Progenitor cell of endocrine pancreas (in vitro differentiated cells): ENCODE results near the gene HEBP2. TPM values are rescaled to one million over a fixed set of nuclear protein-coding genes. Genes with fewer than 3 reads are reported as not detected.
A peak's percentile ranks its signal among the peaks of the same experiment; 100 is the strongest.

Experiments
- DNase-seq: peaks from one replicate; pipeline ENCODE4 v3.0.0; 2021; ENCODE audit warnings: low spot score; ENCODE audit not compliant: unreplicated experiment
- H3K27ac Mint-ChIP-seq: 2 replicates; pipeline ENCODE4 v1.8.0; 2021; ENCODE audit warnings: mild to moderate bottlenecking, moderate library complexity, mixed read lengths
- H3K27me3 Mint-ChIP-seq: 2 replicates; pipeline ENCODE4 v1.8.0; 2021; ENCODE audit warnings: mixed read lengths
- H3K36me3 Mint-ChIP-seq: 2 replicates; pipeline ENCODE4 v1.8.0; 2022; ENCODE audit warnings: mixed read lengths; ENCODE audit not compliant: insufficient read depth
- H3K4me1 Mint-ChIP-seq: 2 replicates; pipeline ENCODE4 v1.8.0; 2021; ENCODE audit warnings: low read depth, mixed read lengths
- H3K4me3 Mint-ChIP-seq: 2 replicates; pipeline ENCODE4 v1.8.0; 2021; ENCODE audit warnings: low read depth, mild to moderate bottlenecking, moderate library complexity, mixed read lengths
- H3K9me3 Mint-ChIP-seq: 2 replicates; pipeline ENCODE4 v1.8.0; 2021; ENCODE audit warnings: low read depth, mixed read lengths
- total RNA-seq: library from RNA; stranded (reverse); gene quantifications from 2 replicates; pipeline ENCODE4 v1.2.1, GENCODE V29; 2021
- TF ChIP-seq, protein P1 (sequence below): fragments of 200-600 bp; sonication (generic); IDR thresholded peaks from one replicate; pipeline ENCODE4 v1.5.0; 2021; ENCODE audit warnings: antibody characterized with exemption, mild to moderate bottlenecking; ENCODE audit not compliant: unreplicated experiment

The HEBP2 gene
- total RNA-seq, 1 donor from 2014 or later = 67.7 TPM

DNA sequence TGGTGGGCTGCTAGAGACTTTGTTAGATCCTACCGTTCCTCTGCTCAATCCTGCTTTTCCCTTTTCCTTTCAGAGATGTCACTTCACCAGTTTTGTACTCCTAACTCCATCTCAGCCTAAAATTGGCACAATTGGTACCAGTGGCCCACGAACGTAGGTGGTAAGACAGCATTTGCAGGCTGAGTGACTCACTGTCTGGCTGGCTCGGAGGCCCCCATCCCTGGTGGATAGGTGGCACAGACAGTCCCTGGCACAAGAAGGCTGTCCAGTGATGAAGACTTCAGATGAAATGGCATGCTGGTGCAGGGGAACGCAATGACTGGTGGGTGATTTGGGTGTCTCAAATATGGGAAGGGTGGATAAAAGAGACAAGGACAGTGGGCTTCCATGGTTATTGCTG is 11.1 kb downstream of the HEBP2 start:
- Mint-ChIP-seq H3K27ac (no peak overlapping the region), H3K36me3 (peaks cover 42% of the 10 kb centered on the region), H3K27me3 (no peaks in the 10 kb centered on the region), H3K4me3 (no peak overlapping the region), H3K9me3 (no peaks in the 10 kb centered on the region), H3K4me1 (no peaks in the 10 kb centered on the region)
- TF ChIP-seq, protein P1, sequence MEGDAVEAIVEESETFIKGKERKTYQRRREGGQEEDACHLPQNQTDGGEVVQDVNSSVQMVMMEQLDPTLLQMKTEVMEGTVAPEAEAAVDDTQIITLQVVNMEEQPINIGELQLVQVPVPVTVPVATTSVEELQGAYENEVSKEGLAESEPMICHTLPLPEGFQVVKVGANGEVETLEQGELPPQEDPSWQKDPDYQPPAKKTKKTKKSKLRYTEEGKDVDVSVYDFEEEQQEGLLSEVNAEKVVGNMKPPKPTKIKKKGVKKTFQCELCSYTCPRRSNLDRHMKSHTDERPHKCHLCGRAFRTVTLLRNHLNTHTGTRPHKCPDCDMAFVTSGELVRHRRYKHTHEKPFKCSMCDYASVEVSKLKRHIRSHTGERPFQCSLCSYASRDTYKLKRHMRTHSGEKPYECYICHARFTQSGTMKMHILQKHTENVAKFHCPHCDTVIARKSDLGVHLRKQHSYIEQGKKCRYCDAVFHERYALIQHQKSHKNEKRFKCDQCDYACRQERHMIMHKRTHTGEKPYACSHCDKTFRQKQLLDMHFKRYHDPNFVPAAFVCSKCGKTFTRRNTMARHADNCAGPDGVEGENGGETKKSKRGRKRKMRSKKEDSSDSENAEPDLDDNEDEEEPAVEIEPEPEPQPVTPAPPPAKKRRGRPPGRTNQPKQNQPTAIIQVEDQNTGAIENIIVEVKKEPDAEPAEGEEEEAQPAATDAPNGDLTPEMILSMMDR = no peak
- no peak for DNase-seq

DNA sequence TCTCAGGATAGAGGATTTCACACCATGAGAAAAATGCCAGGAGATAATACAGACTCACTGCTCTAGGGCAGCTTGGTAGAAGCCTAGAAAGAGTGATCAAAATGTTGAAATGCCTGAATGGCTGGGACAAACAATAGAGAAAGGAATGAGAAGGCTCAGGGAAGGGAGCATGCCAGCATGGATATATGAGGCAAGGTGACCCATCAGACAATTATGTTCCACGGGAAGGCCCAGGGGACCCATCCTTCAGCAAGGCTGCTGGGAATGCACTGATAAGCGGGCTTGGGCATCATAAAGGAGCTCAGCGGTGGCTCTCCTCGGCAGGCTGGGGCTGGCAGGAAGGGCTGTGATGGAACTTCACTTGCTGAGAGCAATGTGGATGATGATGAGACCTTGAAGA is 12.2 kb downstream of the HEBP2 start:
- H3K27me3 Mint-ChIP-seq = no peaks in the 10 kb centered on the region
- H3K27ac Mint-ChIP-seq = no peak overlapping the region
- TF ChIP-seq, protein P1 = no peak
- H3K4me1 Mint-ChIP-seq = no peaks in the 10 kb centered on the region
- no peaks in the 10 kb centered on the region for H3K9me3 Mint-ChIP-seq
- no peak for DNase-seq
- H3K36me3 Mint-ChIP-seq = peaks cover 42% of the 10 kb centered on the region
- H3K4me3 Mint-ChIP-seq = no peak overlapping the region

DNA sequence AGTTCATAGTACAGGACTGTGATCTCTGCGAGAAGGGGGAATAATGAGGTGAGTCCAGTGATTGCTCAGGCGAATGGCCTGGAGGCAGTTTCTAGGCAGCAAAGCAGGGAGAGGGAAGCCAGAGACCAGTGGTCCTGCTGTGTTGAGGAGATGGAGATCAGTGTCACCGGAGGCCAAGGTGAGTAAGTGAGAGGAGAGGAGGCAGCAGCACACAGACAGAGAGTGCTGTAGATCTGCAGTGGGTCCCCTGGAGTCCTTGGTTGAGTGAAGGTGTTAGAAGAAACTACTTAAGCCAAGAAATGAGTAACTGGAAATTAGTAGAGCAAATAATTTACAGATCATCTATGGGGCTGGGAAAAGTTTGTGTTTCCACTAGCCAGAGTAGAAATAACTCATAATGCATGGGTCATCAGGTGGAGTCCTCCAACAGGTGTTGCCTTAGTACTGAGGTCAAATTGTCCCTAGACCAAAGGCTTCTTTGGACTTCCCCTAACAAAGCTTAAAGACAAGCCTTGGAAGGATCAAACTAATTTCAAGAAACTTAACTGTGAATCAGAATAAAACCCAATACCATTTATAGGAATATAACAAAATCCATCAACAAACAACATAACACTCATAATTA is 13.6 kb downstream of the HEBP2 start:
- H3K4me1 Mint-ChIP-seq = no peaks in the 10 kb centered on the region
- no peaks in the 10 kb centered on the region for H3K27me3 Mint-ChIP-seq
- no peak overlapping the region for H3K4me3 Mint-ChIP-seq
- DNase-seq = no peak
- H3K36me3 Mint-ChIP-seq = peaks cover 43% of the 10 kb centered on the region
- no peaks in the 10 kb centered on the region for H3K9me3 Mint-ChIP-seq
- TF ChIP-seq, protein P1 = no peak
- H3K27ac Mint-ChIP-seq = peak overlapping the region; percentile 84

DNA sequence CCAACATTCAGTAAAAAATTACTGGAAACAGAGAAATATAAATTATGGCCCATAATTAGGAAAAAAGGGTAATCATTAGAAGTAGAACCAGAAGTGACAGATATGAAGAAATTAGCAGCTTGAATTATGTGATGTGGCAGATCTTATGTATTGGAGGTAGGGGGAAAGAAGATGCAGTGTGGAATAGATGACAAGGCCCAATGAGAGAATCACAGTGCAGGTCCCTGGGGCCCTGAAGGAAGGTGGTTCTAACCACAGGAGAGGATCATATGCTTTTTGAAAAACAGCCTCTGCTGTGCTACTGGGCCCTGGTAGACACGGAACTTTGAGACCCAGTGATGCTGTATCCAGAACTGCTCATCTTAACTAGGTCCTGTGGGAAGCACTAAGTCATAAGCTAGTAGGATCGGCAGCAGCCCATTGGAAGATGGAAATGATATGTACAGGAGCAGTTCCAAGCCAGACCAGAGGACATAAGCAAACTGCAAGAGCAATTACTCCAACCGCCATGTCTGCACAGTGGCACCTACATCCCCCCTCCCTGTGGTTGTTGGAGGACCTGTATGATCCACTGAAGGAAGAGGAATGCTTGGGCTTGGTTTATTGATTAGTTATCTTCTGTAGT is 14.2 kb downstream of the HEBP2 start:
- TF ChIP-seq, protein P1 = no peak
- no peak overlapping the region for H3K4me3 Mint-ChIP-seq
- H3K36me3 Mint-ChIP-seq = peaks cover 41% of the 10 kb centered on the region
- no peaks in the 10 kb centered on the region for H3K9me3 Mint-ChIP-seq
- no peaks in the 10 kb centered on the region for H3K27me3 Mint-ChIP-seq
- peaks cover 1% of the 10 kb centered on the region for H3K4me1 Mint-ChIP-seq
- DNase-seq = no peak
- H3K27ac Mint-ChIP-seq = peak overlapping the region; percentile 42

DNA sequence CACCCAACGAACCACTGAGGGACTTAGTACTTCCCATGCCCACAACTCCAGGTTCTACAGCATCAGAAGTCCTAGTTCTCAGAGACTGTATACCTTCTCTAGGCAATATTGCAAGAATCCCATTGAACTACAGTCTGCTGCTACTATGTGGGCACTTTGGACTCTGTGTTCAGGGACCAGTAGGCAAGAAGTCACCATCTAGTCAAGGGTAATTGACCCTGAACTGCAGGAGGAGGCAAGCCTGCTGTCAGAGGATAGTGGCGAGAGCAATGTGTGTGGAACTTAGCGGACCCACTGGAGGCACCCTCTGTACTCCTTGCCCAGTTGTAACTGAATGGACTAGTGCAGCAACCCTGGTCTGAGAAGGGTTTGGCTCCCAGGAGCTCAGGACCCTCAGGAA is 15.7 kb downstream of the HEBP2 start:
- no peak for DNase-seq
- TF ChIP-seq, protein P1 = no peak
- peaks cover 47% of the 10 kb centered on the region for H3K36me3 Mint-ChIP-seq
- peaks cover 1% of the 10 kb centered on the region for H3K4me1 Mint-ChIP-seq
- H3K4me3 Mint-ChIP-seq = no peak overlapping the region
- no peaks in the 10 kb centered on the region for H3K9me3 Mint-ChIP-seq
- no peaks in the 10 kb centered on the region for H3K27me3 Mint-ChIP-seq
- no peak overlapping the region for H3K27ac Mint-ChIP-seq
